GM12874 (cell line): Measurements from ENCODE around the gene PACC1.
A peak's percentile ranks its signal among the peaks of the same experiment; 100 is the strongest.

Experiments used
- CTCF ChIP-seq: IDR thresholded peaks from 2 replicates; pipeline ENCODE4 v1.5.1; 2011; ENCODE audit warnings: low read depth, mild to moderate bottlenecking, control low read depth, low read length, moderate library complexity; ENCODE audit not compliant: insufficient read depth

The PACC1 gene

GRCh38 chr1:212414328-212415106, at the start of gene PACC1:
PACC1 (minus strand) TSS chr1:212414886; CDS start chr1:212414757, 129 bp downstream.
- 0 out of 2 replicates have a peak, but pooled peaks have one; percentile 2 for TF ChIP-seq CTCF

- TF ChIP-seq CTCF = no peak
These were observed 49.0 kb upstream of the PACC1 start for GRCh38 chr1:212463565-212464285.

- no peak for TF ChIP-seq CTCF
These were observed 47.4 kb upstream of the PACC1 start for GRCh38 chr1:212461916-212462660.

GRCh38 chr1:212460376-212460775, 45.7 kb upstream of the PACC1 start:
- TF ChIP-seq CTCF = no peak

GRCh38 chr1:212459656-212460055, 45.0 kb upstream of the PACC1 start:
- no peak for TF ChIP-seq CTCF

- no peak for TF ChIP-seq CTCF
These were observed 44.1 kb upstream of the PACC1 start for GRCh38 chr1:212458817-212459216.

- TF ChIP-seq CTCF = peak; percentile 80
These were observed 43.2 kb upstream of the PACC1 start for GRCh38 chr1:212457740-212458338.
